ENCODE data around the gene SEPTIN7. TPM values are rescaled to one million over a fixed set of nuclear protein-coding genes. Genes with fewer than 3 reads are reported as not detected.

SEPTIN7 gene
- total RNA-seq, 1 donor from 2014 or later, result 189 TPM

- DNase-seq (ENCODE audit: low spot score), result no peak
These were observed 30.4 kb downstream of the SEPTIN7 start for GRCh38 chr7:35831208-35831607.

GRCh38 chr7:35839860-35840854, 39.3 kb downstream of the SEPTIN7 start:
- no peak for DNase-seq (ENCODE audit: low spot score)

- DNase-seq (ENCODE audit: low spot score), result no peak
These were observed 46.1 kb downstream of the SEPTIN7 start for GRCh38 chr7:35846816-35847412.

GRCh38 chr7:35848725-35849124, 47.9 kb downstream of the SEPTIN7 start:
- no peak for DNase-seq (ENCODE audit: low spot score)

- DNase-seq (ENCODE audit: low spot score), result no peak
These were observed 48.4 kb downstream of the SEPTIN7 start for GRCh38 chr7:35849158-35849831.

- DNase-seq (ENCODE audit: low spot score), result no peak
These were observed 49.1 kb downstream of the SEPTIN7 start for GRCh38 chr7:35849954-35850353.

Other genes starting within 250 kb of the SEPTIN7 start
- gene HERPUD2, start 105.9 kb upstream of the SEPTIN7 start, total RNA-seq, result 36.8 TPM